Prostate gland (tissue), 2 donors: Measurements from ENCODE around the gene PDE9A. TPM values are rescaled to one million over a fixed set of nuclear protein-coding genes. Genes with fewer than 3 reads are reported as not detected.
A peak's percentile ranks its signal among the peaks of the same experiment; 100 is the strongest.

ENCODE experiments used
- DNase-seq: peaks from one replicate; pipeline ENCODE4 v3.0.0-alpha.2; 2019; ENCODE audit warnings: low spot score
- H3K27ac ChIP-seq, 2 donors: fragments of 200-600 bp; sonication (generic); 2 replicates each; pipeline ENCODE4 v1.5.1; 2017 to 2019
- H3K27me3 ChIP-seq: fragments of 200-600 bp; sonication (generic); replicated peaks from 2 replicates; pipeline ENCODE4 v1.5.1; 2019; ENCODE audit not compliant: insufficient read depth
- H3K36me3 ChIP-seq, 2 donors: fragments of 200-600 bp; sonication (generic); 1 replicate in 1 of 2; 2 replicates in 1 of 2; pipeline versions ENCODE4 v1.5.1 to v1.8.1; 2017 to 2019
- H3K4me1 ChIP-seq: fragments of 200-600 bp; sonication (generic); replicated peaks from 2 replicates; pipeline ENCODE4 v1.5.1; 2019
- H3K4me3 ChIP-seq, 2 donors: fragments of 200-600 bp; sonication (generic); 2 replicates each; pipeline ENCODE4 v1.5.1; 2017 to 2019
- H3K9me3 ChIP-seq: fragments of 200-600 bp; sonication (generic); 2 replicates; pipeline ENCODE4 v1.5.1; 2017
- CTCF ChIP-seq, 4 experiments: fragments of 200-600 bp in 2 of 4; fragments of 450-650 bp in 2 of 4; sonication (generic) in 2 of 4; IDR thresholded peaks; 1 replicate in 3 of 4; 2 replicates in 1 of 4; pipeline ENCODE4 v1.5.1; 2016 to 2019; ENCODE audit warnings: antibody characterized with exemption in 4 of 4, mild to moderate bottlenecking in 2 of 4, moderate library complexity in 2 of 4
- POLR2A ChIP-seq: fragments of 450-650 bp; IDR thresholded peaks from one replicate; pipeline ENCODE4 v1.6.1; 2016; ENCODE audit warnings: antibody characterized with exemption, mild to moderate bottlenecking
- POLR2AphosphoS5 ChIP-seq: sonication (generic); formaldehyde crosslinking; IDR thresholded peaks from one replicate; pipeline ENCODE4 v1.6.1; 2017; ENCODE audit warnings: antibody characterized with exemption
- WGBS: methylation state at CpG from one replicate; pipeline ENCODE4 v1.1.5; 2018; 5-methylcytosine and 5-hydroxymethylcytosine counted together
- intact Hi-C: fragments of 100-400 bp; cut with DNase I; formaldehyde crosslinking; loops from one replicate; pipeline ENCODE4 v1.14.2; 2022
- total RNA-seq, 2 donors: library from RNA; depleted of rRNA; stranded (reverse); fragments of >200 nt; gene quantifications; one replicate each; pipeline ENCODE4 v1.1.0, GENCODE V29; 2016

The PDE9A gene
- total RNA-seq, 2 donors from 2014 or later: 80.0 to 93.6 TPM

GRCh38 chr21:42654179-42654912 is 925 bp downstream of the PDE9A start:
- intact Hi-C loops: loop anchor here (5.0 to 10.0 kb wide), 2 partner anchors 62 to 80 kb away; no protein-coding TSS in a partner anchor
- peaks cover 21% of the 10 kb centered on the region for H3K4me1 ChIP-seq

GRCh38 chr21:42654913-42655795 is 1.7 kb downstream of the PDE9A start:
- no peaks in the 10 kb centered on the region for H3K27me3 ChIP-seq
- no peaks in the 10 kb centered on the region for H3K36me3 ChIP-seq
- TF ChIP-seq CTCF (IDR thresholded peaks at IDR 0.05): no peak
- peak; percentile 66 for TF ChIP-seq POLR2AphosphoS5
- no peak for TF ChIP-seq POLR2A
- H3K9me3 ChIP-seq: no peaks in the 10 kb centered on the region
- peak overlapping the region; percentile 80 to 90 for H3K27ac ChIP-seq
- peaks cover 21% of the 10 kb centered on the region for H3K4me1 ChIP-seq
- WGBS: 19% methylated on average over 18 of the region's 18 CpGs
- peak overlapping the region; percentile 71 to 79 for H3K4me3 ChIP-seq
- intact Hi-C loops: loop anchor here (5.0 to 10.0 kb wide), 2 partner anchors 63 to 80 kb away; no protein-coding TSS in a partner anchor
- DNase-seq: peak; percentile 34

More at GRCh38 chr21:42654179-42654912, 925 bp downstream of the PDE9A start:
- WGBS: under 1% methylated on average over 44 of the region's 45 CpGs
- Histone ChIP-seq H3K36me3 (no peaks in the 10 kb centered on the region), H3K4me3 (peak overlapping the region; percentile 71 to 79), H3K9me3 (no peaks in the 10 kb centered on the region), H3K27ac (peak overlapping the region; percentile 80 to 90), H3K27me3 (no peaks in the 10 kb centered on the region)
- TF ChIP-seq POLR2A (no peak), POLR2AphosphoS5 (no peak), CTCF (IDR thresholded peaks at IDR 0.05) (no peak)
- no peak for DNase-seq

DNA sequence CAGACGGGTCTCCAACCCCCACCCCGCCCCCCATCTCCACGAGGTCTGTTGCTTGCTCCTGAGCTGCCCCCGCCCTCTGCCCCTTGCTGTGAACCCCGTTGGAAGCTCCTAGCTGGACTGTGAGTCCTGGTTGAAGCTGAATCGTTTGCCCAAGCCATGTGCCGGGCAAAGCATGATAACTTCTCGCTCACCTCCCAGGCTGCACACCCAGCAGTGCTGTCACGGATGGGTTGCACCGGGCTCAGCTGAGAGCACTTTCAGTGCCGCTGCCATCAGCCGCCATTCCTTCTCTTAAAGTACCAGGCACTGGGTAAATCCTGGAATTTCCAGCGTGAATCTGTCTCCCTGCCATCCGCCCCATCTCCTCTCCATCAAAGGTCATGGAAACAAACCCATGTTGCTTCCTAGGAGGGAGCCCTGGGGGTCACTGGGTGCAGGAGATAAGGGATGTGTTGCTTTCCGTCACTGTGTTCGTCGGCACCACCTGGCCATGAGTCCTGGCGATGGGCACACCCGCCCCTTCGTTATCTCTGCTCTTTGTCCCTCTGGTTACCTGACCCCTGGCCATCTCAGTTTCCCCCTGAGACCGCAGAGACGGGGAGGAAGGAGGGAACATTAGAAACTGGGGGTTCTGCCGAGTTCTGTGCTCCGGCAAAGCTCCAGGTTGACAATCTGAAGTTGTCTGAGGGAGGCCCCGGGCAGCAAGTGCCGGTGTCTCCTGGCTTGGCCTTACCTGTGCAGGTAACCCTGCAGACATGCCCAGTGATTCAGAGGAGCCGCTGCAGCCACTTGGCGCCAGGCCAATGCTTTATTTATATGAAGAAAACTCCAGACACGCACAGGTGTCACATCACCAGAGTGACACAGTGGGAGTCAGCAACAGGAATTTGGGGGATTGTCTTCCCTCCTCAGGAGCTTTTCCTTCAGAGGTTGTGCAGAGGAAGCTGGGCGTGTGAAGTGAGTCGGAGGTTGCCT is 2.7 kb downstream of the PDE9A start:
- TF ChIP-seq POLR2A (no peak), POLR2AphosphoS5 (no peak), CTCF (IDR thresholded peaks at IDR 0.05) (no peak)
- Histone ChIP-seq H3K4me1 (peaks cover 21% of the 10 kb centered on the region), H3K9me3 (no peaks in the 10 kb centered on the region), H3K27ac (peak overlapping the region; percentile 55 to 90), H3K36me3 (no peaks in the 10 kb centered on the region), H3K4me3 (peak overlapping the region; percentile 71 to 79), H3K27me3 (no peaks in the 10 kb centered on the region)
- intact Hi-C loops: loop anchor here (10.0 kb wide), 1 partner anchor 79 kb away; no protein-coding TSS in a partner anchor
- WGBS: 31% methylated on average over 31 of the region's 31 CpGs
- peak; percentile 39 for DNase-seq

GRCh38 chr21:42656872-42657271 is 3.5 kb downstream of the PDE9A start:
- Histone ChIP-seq H3K36me3 (no peaks in the 10 kb centered on the region), H3K4me1 (peaks cover 21% of the 10 kb centered on the region), H3K9me3 (no peaks in the 10 kb centered on the region), H3K4me3 (peak overlapping the region in 1 of 2 donors; percentile 79), H3K27me3 (no peaks in the 10 kb centered on the region), H3K27ac (peak overlapping the region; percentile 55 to 90)
- intact Hi-C loops: loop anchor here (10.0 kb wide), 1 partner anchor 78 kb away; no protein-coding TSS in a partner anchor
- WGBS: 65% methylated on average over 9 of the region's 9 CpGs
- no peak for TF ChIP-seq POLR2AphosphoS5
- DNase-seq: no peak
